ENCODE results near the gene INO80E. TPM values are rescaled to one million over a fixed set of nuclear protein-coding genes. Genes with fewer than 3 reads are reported as not detected.
"Not testable (repeated sequence)": the region's sequence is repeated elsewhere in the genome, so short reads cannot be mapped to it uniquely, and the experiment has no call there.

The INO80E gene
- total RNA-seq, 1 donor from 2014 or later = 114 TPM

DNA sequence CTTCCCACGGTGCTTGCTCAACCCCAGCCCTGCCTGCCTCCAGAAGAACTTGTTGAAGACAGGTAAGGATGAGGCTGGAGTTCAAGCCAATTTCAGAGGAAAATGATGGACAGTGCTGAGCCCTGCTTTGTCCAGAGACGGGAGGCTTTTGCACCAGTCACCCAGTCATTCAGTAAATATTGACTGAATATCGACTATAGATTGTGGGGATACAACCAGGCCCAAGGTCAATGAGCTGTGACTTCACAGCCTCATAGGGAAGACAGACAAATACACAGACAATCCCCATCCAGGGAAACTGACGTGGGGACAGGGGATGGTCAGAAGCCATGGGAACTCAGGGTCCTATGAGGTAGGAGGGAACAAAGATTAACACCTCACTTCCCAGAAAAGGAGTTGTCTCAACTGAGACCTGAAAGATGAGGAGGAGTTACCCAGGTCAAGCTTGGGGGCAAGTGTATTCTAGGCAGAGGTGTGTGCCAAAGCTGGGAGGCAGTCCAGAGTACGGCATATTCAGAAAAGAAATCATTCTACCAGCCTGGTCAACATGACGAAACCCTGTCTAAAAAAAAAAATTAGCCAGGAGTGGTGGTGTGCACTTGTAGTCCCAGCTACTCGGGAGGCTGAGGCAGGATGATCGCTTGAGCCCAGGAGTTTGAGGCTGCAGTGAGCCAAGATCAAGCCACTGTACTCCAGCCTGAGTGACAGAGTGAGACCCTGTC lies 20.7 kb downstream of the INO80E start:
- no peak for TF ChIP-seq CTCF (IDR thresholded peaks at IDR 0.05; ENCODE audit: insufficient read depth, low read length, poor library complexity, severe bottlenecking)
- Histone ChIP-seq H3K36me3 (ENCODE audit: control insufficient read depth, insufficient read depth, low read length) (no peaks in the 10 kb centered on the region), H3K4me3 (ENCODE audit: low read depth, low read length) (no peak overlapping the region), H3K27me3 (ENCODE audit: control insufficient read depth, insufficient read depth, low read length) (peaks cover 5% of the 10 kb centered on the region)
- no peak for DNase-seq (ENCODE audit: low read depth)

- Histone ChIP-seq H3K36me3 (ENCODE audit: control insufficient read depth, insufficient read depth, low read length) (no peaks in the 10 kb centered on the region), H3K4me3 (ENCODE audit: low read depth, low read length) (no peak overlapping the region), H3K27me3 (ENCODE audit: control insufficient read depth, insufficient read depth, low read length) (no peaks in the 10 kb centered on the region)
- DNase-seq (ENCODE audit: low read depth) = no peak
- TF ChIP-seq CTCF (IDR thresholded peaks at IDR 0.05; ENCODE audit: insufficient read depth, low read length, poor library complexity, severe bottlenecking) = no peak
Measured at GRCh38 chr16:30017277-30017656, 21.2 kb downstream of the INO80E start.

- not testable (repeated sequence) for H3K27me3 ChIP-seq (ENCODE audit: control insufficient read depth, insufficient read depth, low read length); DNase-seq (ENCODE audit: low read depth); H3K36me3 ChIP-seq (ENCODE audit: control insufficient read depth, insufficient read depth, low read length); H3K4me3 ChIP-seq (ENCODE audit: low read depth, low read length)
Measured at GRCh38 chr16:30017937-30018336, 21.9 kb downstream of the INO80E start.

- Histone ChIP-seq H3K36me3 (ENCODE audit: control insufficient read depth, insufficient read depth, low read length) (no peaks in the 10 kb centered on the region), H3K27me3 (ENCODE audit: control insufficient read depth, insufficient read depth, low read length) (no peaks in the 10 kb centered on the region), H3K4me3 (ENCODE audit: low read depth, low read length) (no peak overlapping the region)
- no peak for TF ChIP-seq CTCF (IDR thresholded peaks at IDR 0.05; ENCODE audit: insufficient read depth, low read length, poor library complexity, severe bottlenecking)
- no peak for DNase-seq (ENCODE audit: low read depth)
Measured at GRCh38 chr16:30018731-30019158, 22.7 kb downstream of the INO80E start.

DNA sequence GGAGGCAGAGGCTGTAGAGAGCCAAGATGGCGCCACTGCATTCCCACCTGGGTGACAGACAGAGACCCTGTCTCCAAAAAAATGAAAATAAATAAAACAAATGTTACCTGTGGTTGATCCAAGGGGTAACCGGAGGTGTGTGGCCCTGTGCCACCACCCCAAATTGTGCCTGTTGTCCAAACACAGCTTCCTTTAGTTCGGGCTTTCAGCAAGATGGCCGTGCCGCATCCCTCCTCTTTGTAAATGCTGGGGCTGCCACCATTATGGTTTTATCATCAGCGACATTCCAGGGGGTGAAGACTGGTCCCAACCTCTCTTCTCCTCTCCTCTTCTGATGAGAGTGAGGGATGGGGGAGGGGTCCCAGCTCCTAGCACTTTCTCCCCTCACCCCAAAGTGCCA lies 26.8 kb downstream of the INO80E start, which contains the start of gene C16orf92:
TSS of gene C16orf92 (plus strand) at position 312 of the 400 bp plus-strand sequence. CDS start 143 bp downstream, outside the sequence.
- H3K4me3 ChIP-seq (ENCODE audit: low read depth, low read length) = no peak within 1 kb of the TSS
- no peaks in the 10 kb centered on the region for H3K36me3 ChIP-seq (ENCODE audit: control insufficient read depth, insufficient read depth, low read length)
- no peak for DNase-seq (ENCODE audit: low read depth)
- no peak for TF ChIP-seq CTCF (IDR thresholded peaks at IDR 0.05; ENCODE audit: insufficient read depth, low read length, poor library complexity, severe bottlenecking)
- H3K27me3 ChIP-seq (ENCODE audit: control insufficient read depth, insufficient read depth, low read length) = peaks cover 20% of the 10 kb centered on the region

- TF ChIP-seq CTCF (IDR thresholded peaks at IDR 0.05; ENCODE audit: insufficient read depth, low read length, poor library complexity, severe bottlenecking) = no peak
- H3K4me3 ChIP-seq (ENCODE audit: low read depth, low read length) = no peak overlapping the region
- H3K27me3 ChIP-seq (ENCODE audit: control insufficient read depth, insufficient read depth, low read length) = peaks cover 27% of the 10 kb centered on the region
- no peak for DNase-seq (ENCODE audit: low read depth)
- no peaks in the 10 kb centered on the region for H3K36me3 ChIP-seq (ENCODE audit: control insufficient read depth, insufficient read depth, low read length)
Measured at GRCh38 chr16:30023586-30023985, 27.5 kb downstream of the INO80E start.
